HG02571 (cell line): ENCODE measurements around the gene P3R3URF.
"Not testable (repeated sequence)": the region's sequence is repeated elsewhere in the genome, so short reads cannot be mapped to it uniquely, and the experiment has no call there.

Source experiments
- ATAC-seq: cut with Tn5 transposase; IDR thresholded peaks from one replicate; pipeline ENCODE4 v1.9.1; 2021; ENCODE audit warnings: mild to moderate bottlenecking, moderate library complexity; ENCODE audit not compliant: unreplicated experiment

The P3R3URF gene

DNA sequence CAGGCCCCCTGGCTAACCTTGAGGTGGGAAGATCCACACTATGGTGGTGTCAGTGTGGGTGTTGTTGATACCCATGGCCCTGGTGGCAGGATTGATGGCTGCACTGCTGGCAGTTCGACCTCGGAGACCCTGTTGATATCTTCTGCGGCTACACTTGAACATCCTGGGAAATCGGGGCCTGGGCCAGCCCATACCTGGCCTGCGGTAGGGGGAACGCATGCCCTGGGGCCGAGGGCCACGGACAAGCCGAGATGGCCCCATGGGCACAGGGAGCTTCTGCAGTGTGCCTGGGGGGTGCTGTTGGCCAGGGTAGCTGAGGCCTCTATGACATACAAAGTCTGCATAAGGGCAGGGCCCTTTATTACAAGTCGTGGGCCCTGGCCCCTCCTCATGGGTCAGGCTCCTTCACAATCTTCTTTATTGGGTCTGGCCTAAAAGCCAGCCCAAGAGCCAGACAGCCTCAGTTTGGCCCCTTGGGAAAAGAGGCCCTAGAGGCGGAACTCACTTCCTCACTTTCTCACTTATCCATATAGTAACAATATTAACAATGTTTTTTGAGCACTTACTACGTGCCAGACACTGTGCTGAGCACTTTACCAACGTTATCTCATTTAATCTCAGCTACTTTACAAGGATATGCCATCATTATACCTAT is at the start of gene P3R3URF:
TSS of gene P3R3URF (minus strand) at position 278 of the 655 bp plus-strand sequence. CDS start at position 261, 17 bp downstream.
- ATAC-seq, result no peak

DNA sequence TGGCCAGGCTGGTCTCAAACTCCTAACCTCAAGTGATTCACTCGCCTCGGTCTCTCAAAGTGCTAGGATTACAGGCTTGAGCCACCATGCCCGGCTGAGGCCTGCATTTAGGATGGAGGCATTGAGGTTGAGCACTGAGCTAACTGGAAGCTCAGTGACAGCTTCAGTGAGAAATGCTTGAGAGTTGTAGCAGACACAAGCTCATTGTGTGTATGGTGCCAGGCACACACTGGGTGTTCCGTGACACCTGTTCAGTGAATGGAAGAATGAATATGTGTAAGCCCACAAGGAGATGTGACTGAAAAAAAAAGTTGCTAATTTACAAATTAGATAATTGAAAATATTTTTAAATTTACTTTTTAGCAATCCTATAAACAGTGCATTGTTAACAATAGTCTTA is 48.7 kb upstream of the P3R3URF start:
- ATAC-seq, result no peak

DNA sequence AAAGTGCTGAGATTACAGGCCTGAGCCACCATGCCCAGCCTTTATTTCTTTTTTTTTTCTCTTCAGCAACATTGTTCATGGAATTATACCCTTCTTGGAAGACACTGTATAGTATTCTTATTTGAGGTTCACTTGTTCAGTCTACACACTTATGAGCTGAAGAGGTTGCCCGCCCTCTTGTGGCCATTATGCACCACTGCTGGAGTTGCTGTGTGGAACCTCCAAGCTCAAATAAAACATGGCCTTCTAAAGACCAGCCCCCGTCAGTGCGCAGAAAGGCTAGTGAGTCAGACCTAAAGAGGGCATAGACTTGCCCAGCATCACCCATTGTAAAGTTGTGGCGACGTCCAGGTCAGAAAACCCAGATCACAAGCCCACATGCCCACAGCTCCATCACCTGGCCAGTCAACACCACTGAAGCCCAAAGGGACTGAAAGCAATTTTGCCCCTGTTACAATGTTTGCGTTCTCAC is 47.2 kb upstream of the P3R3URF start:
- peak; percentile 69 for ATAC-seq

DNA sequence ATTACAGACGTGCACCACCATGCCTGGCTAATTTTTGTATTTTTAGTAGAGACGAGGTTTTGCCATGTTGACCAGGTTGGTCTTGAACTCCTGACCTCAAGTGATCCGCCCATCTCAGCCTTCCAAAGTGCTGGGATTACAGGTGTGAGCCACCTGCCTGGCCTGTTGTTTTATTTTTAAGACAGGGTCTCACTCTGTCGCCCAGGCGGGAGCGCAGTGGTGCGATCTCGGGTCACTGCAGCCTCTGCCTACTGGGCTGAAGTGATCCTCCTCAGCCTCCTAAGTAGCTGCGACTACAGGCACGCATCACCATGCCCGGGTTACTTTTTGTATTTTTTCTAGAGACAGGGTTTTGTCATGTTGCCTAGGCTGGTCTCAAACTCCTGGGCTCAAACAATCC is 46.8 kb upstream of the P3R3URF start:
- ATAC-seq, result not testable (repeated sequence)

DNA sequence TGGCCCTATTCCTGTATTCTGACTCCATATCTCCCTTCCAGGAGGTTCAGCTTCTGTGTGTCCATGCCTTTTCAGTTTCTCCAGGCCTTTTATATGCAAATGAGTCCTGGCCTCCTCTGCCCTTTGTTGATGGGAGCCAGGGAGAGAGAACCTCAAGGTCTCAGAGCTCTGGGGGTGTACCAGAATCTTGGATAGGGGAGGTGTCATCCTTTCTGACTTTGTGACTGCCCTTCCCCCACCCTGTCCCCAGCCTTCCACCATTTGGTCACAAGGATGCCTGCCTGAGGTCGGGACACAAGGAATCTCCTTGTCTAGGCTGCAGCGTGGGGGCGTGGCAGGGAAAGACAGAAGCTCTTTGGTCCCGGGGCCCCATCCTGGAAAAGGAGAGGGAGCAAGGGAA is 45.5 kb upstream of the P3R3URF start:
- ATAC-seq, result no peak

DNA sequence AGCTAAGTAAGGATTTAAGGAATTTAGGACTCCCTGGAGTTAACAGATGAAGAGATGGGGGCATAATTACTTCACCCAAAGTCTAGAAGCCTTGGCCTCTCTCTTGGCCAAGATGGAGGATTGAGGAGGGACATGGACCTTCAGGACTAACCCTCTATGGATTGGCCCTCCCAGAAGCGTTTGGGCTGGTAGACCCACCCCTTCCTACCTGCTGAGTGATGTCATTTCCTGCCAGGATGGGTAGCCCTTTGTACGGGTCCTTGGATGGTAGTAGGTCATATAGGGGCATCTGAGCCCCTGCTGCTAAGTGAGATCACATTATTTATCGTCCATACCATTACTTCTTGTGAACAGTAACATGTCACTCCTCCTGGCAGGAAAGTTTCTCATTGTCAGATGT is 44.5 kb upstream of the P3R3URF start:
- ATAC-seq, result no peak

DNA sequence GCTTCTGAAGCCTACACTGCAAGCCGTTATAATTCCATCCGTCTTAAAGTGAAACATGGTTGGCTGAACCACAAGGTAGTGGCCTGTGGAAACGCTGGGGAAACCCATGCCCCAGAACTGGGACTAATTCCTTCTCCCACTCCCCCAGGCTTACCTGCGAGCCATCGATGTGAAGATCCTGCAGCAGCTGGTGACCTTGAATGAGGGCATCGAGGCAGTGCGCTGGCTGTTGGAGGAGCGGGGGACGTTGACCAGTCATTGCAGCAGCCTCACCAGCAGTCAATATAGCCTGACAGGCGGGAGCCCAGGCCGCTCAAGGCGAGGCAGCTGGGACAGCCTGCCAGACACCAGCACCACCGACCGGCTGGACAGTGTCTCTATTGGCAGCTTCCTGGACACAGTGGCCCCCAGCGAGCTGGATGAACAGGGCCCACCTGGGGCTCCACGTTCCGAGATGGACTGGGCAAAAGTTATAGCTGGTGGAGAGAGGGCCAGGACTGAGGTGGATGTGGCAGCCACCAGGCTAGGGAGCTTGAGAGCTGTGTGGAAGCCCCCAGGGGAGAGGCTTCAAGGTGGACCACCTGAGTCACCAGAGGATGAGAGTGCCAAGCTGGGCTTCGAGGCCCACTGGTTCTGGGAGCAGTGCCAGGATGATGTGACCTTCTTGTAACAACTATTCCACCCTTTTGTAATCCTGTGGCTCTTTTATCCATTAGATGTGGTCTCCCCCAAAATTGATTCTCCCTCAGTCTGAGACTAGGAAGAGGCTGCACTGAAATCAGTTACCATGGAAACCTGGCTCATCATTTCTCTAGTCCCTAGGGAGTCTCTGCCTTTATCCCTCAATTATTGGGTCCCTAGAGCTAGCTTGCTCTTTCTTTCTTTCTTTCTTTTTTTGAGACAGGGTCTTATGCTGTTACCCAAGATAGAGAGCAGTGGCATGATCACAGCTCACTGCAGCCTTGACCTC is 43.5 kb upstream of the P3R3URF start:
- ATAC-seq, result no peak

DNA sequence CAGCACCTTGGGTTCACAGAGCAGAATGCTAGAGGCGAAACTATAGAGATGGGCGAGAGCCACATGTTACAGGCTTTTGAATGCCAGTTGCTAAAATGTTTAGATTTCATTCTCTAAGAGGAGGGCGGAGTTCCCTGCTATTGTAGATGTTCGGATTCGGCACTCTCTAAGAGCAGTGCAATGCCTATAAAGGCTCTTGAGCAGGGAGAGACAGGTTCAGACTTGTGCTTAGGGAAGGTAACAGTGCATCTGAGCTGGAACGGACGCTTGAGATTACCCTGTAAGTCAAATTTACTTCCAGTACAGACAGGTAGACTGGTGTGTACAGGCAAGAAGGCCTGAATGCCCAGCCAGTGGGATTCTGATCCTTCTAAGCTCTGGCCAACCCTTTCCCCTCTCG is 42.2 kb upstream of the P3R3URF start:
- ATAC-seq, result no peak

DNA sequence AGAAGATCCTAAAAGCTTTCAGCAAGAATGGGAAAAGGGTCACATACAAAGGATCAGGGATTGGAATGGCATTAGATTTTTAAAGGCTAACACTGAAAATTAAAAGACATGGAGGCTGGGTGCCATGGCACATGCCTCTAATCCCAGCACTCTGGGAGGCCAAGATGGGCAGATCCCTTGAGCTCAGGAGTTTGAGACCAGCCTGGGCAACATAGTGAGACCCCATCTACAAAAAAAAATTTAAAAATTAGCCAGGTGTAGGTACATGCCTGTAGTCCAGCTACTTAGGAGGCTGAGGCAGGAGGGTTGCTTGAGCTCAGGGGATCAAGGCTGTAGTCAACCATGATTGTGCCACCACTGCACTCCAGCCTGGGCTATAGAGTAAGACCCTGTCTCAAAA is 39.2 kb upstream of the P3R3URF start:
- no peak for ATAC-seq

DNA sequence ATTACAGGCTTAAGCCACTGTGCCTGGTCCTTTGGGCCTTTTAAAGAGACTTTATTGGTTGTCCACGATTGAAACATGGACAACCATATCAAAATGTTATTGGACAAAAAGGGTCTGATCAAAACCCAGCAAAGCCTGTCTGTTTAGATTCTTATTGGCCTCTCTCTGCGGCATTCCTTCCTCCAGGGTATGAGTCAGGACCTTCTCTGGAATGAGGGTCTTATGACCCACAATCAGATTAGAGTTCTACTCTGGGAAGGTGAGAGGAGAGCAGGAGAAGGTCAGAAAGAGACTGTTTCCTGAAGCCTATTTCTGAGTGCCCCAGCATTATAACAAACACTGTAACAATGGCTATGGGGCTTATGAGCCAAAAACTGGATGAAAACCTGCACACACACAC is 34.8 kb upstream of the P3R3URF start:
- ATAC-seq, result no peak

DNA sequence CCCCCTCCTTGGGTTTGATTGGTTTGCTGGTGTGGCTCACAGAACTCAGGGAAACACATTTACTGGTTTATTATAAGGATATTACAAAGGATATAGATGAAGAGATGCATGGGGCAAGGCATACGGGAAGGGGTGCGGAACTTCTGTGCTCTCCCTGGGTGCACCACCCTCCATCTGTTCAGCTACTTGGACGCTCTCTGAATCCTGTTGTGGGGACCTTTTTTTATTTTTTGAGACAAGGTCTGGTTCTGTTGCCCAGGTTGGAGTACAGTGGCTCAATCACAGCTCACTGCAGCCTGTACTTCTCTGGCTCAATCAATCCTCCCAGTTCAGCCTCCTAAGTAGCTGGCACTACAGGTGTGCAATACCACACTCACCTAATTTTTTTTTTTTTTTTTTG is 34.3 kb upstream of the P3R3URF start:
- ATAC-seq, result no peak

DNA sequence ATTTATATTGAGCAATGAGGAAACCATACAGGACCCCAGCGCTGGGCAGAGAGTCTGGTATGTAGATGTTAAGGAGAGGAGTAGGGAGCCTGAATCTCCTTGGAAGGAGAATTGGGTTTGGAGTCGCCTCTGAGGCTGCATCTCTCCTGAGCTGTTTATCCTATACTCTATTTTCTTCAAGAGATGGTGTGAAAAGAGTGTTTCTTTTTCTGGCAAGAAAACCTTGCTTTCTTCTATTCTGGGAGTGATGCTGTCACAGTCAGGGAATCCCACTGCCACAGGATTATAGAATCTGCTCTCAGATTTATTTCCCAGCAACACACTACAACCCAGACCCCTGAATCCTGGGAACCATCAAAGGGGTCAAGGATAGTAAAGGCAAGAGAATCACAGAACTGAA is 30.1 kb upstream of the P3R3URF start:
- ATAC-seq, result no peak

DNA sequence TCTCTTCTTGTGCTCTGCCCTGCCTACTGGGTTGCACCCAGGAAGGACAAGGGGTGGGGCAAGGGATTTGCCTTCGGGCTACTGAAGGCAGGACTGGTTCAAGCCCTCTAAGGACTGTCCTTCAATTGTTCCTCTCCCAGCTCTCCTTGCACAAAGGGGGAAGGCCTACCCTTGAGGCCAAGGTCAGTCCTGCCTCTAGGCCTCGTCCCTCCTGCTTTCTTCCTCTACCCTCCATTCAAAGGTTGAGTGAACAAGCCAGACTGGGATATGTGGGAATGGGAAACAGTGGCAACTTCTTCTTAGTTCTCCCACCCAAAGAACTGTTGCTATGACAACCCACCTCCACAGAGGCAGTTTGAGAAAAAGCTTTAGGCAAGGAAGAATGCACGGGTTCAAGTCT is 29.5 kb upstream of the P3R3URF start:
- no peak for ATAC-seq

DNA sequence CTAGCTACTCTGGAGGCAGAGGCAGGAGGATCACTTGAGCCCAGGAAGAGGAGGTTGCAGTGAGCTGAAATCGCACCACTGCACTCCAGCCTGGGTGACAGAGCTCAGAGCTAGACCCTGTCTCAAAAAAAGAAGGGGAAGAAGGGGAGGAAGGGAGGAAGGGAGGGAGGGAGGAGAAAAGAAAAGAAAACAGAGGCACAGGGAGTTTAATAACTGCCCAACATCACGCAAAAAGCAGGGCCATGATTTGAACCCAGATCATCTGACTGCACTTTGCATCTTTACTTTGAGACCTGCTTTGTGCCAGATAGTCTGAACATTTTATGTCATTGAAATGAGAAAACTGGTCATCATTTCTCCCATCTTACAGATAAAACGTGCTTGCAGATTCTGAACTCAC is 28.9 kb upstream of the P3R3URF start:
- ATAC-seq, result no peak

DNA sequence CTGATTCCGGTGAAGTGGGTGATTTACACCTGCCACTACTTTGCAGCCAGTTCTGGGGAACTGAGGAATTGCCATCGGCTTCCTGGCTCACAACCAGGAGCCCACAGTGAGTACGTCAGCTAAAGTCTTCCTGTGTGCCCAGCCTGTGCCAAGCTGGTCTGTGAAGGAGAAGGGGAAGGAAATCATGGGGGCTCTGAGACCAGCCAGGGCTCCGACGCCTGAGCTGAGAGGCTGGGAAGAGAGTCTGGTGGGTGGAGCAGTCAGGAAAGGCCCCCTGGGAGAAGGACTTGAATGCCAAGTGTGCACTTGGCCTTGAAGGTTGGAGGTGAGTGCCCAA is 28.1 kb upstream of the P3R3URF start:
- no peak for ATAC-seq

DNA sequence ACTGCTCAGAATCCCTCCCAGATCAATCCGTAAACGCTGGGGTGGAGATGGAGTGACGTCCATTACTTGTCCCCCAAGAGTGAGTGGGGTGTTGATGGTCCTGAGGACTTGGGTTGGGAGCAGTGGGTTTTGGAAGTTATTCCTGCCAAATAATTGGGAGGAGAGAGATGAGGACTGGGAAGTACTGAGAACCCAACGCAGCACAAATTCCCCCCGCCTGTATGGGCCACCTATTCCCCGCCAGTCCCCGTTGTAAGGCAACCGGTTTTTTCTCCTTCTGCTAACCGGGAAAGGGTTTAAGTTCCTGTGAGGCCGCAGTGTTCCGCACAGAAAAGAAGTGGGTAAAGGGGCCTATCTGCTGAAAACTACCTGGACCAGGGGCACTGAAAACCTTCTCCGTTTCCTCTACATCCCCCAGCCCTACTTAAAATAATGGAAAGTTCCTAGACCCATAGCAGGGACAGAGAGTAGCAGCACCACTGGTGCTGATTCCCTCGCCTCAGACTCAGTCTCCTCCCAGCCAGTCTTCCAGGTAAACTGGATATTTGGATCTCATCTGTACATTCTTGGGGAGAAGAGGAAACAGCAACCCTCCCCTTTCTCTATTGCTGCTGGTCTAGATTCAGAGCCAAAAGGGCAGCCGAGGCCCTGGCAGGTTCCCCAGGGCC is 27.6 kb upstream of the P3R3URF start:
- no peak for ATAC-seq

DNA sequence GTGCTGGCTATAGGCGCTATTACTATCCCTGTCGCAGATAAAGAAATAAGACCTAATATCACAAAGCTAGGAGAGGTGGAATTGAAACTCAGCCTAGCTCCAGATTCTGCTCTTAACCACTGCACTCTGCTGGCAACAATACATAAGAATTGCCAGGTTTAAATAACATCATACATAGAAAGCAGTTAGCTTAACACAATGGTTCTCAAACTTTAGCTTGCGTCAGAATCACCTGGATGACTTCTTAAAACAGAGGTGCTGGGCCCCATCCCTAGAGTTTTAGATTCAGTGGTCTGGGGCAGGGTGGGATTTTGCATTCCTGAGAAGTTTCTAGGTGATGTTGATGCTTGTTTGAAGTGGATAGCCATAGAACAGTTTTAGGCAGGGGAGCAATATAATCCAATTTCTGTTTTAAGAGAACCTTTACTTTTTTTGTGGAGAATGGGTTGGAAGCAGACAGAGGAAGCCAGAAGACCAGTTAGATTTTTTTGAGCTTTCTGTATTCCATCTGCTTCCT is 23.0 kb upstream of the P3R3URF start:
- no peak for ATAC-seq

DNA sequence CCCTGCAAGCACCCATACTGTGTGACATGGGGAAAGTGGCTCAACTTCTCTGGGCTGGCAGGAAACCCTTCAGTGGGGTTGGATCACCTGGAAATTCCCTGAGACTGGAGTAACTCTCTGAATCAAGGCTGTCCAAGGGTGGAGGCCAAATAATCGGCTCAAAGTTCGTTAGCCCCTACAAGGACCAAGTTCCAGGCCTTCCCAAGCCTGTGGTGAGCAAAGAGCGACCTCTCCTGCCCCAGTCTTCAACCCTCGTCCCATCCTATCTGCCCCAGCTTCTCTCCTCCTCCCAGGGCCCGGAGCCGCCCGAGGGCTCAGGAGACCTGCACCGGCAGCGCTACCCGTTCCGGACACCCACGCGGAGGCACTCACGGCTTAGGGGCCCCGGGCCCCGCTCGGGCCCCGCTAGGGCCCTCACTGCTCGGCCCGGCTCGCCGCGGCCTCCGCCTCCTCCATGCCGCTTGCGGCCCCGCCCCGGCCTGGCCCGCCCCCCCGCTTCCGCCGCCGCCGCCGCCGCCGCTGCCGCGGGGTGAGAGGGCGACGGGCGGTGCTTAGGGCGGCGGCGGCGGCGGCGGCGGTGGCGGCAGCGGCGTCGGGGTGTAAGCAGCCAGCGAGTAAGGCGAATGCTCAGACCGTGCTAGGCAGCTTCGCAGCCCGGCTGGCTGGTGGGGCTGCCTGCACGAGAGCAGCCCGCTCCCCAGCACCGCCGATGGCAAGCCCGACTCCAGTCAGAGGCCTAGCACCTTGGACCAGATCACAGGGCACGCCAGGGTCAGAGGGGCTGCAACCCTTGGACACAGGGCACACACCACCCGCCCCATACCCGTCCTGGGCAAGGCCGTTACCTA is 21.9 kb upstream of the P3R3URF start, which contains the start of gene POMGNT1:
TSS of gene POMGNT1 (minus strand) at position 471 of the 848 bp plus-strand sequence. CDS start 613 bp downstream, outside the sequence.
- peak; percentile 80 for ATAC-seq

DNA sequence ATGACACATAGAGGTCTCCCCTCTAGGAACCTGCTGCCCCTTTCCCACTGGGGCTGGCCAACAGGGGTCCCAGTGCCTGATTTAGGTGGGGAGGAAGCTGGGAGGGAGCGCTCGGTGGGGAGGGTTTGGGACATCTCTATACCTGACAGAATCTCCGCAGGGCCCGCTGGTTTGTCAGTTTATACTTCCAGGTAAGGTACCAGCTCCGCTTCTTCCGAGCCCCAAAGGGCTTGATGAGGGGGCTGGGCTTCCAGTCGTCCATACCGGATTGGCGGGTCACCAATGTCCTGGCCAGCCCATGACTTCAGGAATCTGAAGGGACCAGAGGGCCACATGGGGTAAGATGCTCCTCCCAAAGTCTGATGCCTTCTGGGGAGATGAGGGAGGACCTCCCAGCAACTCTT is 21.3 kb upstream of the P3R3URF start:
- no peak for ATAC-seq

DNA sequence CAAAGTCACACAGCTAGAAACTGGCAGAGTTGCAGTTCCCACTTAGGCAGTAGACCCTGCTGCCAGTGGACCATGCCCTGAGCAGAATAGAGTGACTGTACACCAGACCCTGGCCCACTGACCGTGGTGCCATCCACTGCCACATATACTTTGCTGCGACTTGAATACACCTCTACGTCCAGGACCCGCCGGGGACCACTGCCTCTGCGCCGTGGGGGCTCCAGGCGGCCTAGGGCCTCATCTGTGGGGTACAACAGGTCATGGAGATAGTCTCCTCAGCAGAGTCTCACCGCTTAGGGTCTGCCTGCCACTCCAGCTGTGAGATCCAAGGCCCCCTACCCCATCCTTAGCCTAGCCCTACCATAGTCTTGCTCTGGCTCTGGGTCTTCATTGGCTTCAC is 20.3 kb upstream of the P3R3URF start:
- ATAC-seq, result no peak
